ENCODE measurements around the gene CDC42EP1.
A peak's percentile ranks its signal among the peaks of the same experiment; 100 is the strongest.

Gene CDC42EP1

GRCh38 chr22:37560608-37561211 is 430 bp downstream of the CDC42EP1 start:
- DNase-seq (ENCODE audit: low read depth in 2 of 2) = no peak

DNA sequence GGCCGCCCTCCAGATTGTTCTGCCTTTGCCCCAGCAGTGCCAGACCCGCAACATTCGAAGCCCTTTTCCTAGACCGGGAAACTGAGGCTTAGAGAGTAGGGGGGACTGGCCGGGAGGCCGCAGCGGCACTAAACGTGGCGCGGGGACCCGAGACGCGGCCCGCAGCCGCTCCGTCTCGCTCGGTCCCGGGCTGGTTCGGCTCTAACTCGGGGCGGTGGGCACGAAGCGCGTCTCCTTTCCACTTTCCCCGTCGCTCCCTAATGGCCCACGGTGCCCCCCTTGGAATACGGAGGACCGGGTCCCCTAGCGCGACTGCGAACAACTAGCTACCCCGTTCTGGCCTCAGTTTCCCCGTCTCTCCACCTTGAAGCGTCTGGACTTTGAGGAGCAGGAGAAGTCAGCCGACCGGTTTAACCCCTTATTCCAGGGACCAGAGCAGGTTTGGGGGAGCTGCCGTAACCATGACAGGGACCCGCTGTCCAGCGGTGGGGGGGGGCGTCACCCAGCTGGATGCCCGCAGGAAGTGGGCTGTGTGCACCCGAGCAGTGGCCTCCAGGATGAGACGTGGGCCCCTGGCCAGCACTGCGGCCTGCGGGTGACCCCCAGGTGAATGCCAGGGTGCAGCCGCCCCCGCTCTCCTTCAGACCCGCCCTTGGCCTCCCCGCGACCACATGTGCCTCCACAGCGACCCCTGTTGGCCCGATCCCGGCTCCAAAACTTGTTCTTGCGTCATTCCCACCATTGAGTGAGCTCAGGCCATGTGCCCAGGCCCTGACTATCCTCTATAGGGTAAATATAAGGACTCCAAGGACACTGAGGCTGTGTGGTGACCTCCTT is 1.1 kb downstream of the CDC42EP1 start:
- peak; percentile 58 to 84 for DNase-seq (ENCODE audit: low read depth in 2 of 2)

DNA sequence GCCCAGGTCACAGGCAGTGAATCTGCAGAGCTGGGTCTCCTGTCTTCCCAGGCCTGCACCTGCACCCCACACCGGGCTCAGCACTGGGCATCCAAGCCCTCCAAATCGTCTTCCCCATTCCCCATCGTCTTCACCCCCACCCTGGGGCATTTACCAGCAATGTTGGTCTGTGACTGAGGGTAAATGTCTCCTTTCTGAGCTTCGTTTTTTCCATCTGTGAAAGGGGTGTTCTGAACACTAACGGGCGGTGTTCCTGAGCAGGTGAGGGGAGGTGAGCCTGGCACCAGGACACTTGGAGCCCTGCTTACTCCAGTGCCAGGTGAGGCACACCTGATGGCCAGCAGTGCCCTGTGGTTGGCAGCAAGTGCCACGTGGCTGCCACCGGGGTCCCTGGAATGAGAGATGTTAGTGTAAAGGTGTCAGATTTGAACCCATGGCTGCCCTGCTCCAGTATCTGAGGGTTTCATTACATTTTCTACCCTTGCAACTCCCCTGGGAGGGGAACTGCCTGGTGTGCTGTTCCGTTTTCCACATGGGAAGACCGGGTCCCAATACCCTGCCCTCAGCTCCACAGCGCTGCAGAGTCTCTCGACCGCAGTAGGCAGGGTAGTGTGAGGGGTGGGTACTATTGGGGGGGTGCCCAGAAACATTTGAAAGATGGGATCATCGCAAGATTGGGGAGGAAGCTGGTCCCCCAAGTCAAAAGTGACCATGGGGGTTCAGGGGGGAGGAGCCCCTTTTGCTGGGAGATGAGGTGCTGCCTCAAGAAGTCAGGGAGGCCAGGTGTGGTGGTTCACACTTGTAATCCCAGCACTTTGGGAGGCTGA is 2.0 kb downstream of the CDC42EP1 start:
- no peak for DNase-seq (ENCODE audit: low read depth in 2 of 2)

DNA sequence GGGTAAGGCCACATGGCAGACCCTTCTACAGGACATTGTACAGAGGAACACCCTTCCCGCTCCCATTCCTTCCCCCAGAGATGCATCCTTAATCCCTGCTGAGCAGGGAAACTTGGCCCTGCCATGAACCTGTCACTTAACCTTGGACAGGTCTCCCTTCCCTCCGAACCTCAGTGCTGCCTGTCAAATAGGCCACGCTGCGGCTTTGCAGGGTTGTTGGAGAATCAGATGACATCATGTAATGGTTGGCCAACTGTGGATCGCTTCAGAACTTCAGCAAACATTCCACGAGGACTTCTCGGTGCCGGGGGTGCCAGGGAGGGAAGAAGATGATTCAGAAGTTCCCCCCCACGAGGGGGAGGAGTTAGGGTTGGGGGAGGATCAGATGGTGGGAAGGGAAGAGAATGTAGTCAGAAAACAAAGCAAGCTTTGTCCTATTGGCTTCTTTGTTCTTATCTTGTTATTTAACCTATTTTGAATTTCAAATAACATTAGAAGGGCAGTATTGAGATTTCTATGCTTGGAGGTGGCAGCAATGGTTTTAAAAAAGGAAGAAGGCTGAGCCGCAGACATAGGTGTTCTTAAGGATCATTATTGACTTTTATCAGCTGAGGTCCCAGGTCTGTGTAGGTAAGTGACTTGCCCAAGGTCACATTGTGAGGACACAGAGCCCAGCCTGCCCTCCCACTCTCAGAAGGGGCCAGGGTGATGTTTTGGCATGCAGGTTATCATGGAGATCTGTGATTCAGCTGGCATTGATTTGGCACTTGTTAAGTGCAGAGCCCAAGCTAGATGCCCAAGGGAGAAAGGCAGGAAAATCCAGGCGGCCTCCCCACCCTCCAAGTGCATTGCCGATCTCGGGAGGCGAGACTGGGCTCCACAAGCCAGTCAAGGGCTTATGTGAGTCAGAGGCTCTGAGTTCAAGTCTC is 3.1 kb downstream of the CDC42EP1 start:
- DNase-seq (ENCODE audit: low read depth in 2 of 2) = no peak

DNA sequence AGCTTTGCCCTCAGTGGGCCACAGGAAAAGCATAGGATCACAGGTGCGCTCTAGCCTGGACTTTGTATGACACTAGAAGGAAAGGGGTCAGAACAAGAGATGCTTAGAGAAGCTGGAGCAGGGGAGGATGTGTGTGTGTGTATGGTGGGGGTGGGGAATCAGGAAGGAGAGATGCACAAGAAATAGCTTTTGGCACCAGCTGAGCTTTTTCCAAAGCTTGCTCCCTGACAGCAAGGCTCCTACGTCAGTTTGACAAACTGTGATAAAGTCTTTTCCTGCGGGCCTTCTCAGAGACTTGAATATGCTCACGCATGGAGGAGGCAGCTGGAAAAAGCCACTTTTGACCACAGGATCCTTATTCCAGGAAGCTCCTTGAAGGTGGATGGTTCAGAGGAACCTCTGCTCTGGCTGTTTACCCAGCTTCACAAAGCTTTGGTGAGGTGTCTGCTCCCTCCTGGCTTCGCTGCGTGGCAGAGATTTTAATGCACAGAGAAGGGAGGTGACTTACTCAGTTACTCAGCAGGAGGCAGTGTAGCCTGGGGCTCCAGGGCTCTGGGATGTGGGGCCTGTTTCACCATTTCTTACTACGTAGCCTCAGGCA is 3.9 kb downstream of the CDC42EP1 start:
- no peak for DNase-seq (ENCODE audit: low read depth in 2 of 2)

GRCh38 chr22:37565830-37566229 is 5.5 kb downstream of the CDC42EP1 start:
- no peak for DNase-seq (ENCODE audit: low read depth in 2 of 2)

DNA sequence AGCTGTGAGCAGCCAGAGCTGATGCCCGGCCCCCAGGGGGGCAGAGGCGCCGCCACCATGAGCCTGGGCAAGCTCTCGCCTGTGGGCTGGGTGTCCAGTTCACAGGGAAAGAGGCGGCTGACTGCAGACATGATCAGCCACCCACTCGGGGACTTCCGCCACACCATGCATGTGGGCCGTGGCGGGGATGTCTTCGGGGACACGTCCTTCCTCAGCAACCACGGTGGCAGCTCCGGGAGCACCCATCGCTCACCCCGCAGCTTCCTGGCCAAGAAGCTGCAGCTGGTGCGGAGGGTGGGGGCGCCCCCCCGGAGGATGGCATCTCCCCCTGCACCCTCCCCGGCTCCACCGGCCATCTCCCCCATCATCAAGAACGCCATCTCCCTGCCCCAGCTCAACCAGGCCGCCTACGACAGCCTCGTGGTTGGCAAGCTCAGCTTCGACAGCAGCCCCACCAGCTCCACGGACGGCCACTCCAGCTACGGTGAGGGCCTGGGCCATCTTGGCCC is 6.1 kb downstream of the CDC42EP1 start:
- DNase-seq (ENCODE audit: low read depth in 2 of 2) = no peak

- peak; percentile 74 to 93 for DNase-seq (ENCODE audit: low read depth in 2 of 2)
Measured at GRCh38 chr22:37566903-37567798, 6.9 kb downstream of the CDC42EP1 start.

DNA sequence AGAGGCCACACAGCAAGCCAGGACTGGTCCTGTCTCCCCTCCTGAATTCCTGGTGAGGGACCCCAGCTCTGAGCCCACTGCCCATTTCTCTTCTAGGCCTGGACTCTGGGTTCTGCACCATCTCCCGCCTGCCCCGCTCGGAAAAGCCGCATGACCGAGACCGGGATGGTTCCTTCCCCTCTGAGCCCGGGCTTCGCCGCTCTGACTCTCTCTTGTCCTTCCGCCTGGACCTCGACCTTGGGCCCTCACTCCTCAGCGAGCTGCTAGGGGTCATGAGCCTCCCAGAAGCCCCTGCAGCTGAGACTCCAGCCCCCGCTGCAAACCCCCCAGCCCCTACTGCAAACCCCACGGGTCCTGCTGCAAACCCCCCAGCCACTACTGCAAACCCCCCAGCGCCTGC is 7.7 kb downstream of the CDC42EP1 start:
- no peak for DNase-seq (ENCODE audit: low read depth in 2 of 2)

DNA sequence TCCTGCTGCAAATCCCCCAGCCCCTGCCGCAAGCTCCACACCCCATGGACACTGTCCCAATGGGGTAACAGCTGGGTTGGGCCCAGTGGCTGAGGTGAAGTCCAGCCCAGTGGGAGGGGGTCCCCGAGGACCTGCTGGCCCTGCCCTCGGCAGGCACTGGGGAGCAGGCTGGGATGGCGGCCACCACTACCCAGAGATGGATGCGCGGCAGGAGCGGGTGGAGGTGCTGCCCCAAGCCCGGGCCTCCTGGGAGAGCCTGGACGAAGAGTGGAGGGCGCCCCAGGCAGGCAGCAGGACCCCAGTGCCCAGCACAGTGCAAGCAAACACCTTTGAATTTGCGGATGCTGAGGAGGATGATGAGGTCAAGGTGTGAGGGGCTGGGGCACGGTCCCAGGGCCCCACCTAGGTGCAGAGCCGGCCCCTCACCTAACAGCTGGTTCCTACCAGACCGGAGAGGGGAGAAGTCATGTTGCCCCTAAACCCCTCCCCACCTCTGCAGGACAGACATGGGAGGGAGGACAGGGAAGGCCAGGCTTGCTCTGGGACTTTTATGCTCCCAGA is 8.2 kb downstream of the CDC42EP1 start:
- no peak for DNase-seq (ENCODE audit: low read depth in 2 of 2)

DNA sequence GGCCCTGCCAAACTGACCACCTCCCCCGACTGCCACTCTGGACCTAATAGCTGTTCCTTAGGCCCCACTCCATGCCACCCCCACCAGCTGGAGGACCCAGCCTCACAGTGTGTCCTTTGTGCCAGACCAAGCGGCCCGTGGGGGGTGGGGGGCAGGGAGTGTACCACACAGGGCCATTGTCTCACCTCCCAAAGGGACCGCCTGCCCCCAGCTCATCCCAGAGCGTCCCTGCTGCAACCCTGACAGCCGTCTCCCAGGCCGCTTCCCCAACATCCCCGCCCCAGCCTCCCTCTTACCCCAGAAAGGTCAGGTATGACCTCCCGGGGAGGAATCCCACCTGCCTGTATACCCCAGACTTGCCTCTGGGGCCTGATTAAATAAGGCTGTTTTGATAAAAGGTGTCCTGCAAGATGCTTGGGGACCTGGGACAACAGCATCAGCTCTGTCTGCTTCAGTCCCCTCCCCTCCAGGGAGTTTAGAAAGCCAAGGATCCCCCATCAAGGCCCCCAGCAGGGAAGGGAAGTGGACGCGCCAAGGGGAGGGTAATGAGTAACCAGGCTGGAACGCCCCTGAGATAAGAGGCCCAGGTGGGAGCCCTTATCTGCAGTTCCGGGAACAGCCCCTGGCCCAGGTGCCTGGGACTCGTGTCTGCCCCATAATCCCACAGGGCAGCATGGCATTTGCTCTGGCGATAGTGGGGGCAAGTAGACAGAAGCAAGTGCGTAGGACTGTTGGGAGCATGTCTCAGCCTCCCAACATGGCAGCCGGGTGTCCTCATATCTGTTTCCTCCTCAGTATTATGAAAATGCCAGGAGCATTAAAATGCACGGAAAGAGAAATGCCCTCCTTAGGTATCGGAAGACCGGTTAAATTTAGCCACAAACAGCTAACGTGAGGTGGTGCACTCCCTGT is 9.0 kb downstream of the CDC42EP1 start:
- no peak for DNase-seq (ENCODE audit: low read depth in 2 of 2)

DNA sequence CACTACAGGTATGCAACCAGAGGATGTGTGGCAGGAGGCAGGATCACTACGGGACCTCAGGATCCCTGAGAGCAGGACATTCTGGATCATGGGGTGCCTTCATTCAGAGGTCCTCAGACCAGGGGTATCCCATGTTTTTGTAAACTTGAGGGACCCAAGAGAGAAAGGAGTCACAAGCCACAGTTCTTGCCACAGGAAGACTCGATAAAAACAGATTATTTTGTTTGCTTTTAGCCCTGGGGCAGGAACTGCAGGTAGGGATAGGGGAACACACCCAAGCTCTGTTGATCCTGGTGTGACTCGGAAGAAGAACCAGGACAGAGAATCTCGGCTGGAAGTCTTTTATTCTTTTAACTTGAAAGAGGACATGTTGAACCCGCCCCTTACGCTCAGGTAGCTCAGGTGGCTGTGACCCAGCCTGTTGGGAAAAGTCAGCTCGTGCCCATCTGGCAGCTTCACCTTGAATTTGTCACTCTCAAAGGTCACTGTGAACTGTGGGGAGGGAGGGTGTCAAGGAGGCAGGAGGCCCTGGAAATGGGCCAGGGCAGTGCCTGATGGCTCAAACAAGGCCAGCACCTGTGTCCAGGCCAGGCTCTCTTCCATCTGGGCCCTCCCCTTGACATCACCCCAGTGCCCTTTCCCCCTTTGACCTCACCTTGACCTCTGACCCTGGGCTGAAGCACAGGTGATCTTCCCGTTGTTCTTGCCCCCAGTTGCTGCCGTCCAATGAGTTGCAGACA is 9.8 kb downstream of the CDC42EP1 start:
- no peak for DNase-seq (ENCODE audit: low read depth in 2 of 2)

GRCh38 chr22:37570661-37570976 is 10.3 kb downstream of the CDC42EP1 start:
- no peak for DNase-seq (ENCODE audit: low read depth in 2 of 2)

GRCh38 chr22:37571258-37571991 is 11.1 kb downstream of the CDC42EP1 start:
- DNase-seq (ENCODE audit: low read depth in 2 of 2) = no peak

DNA sequence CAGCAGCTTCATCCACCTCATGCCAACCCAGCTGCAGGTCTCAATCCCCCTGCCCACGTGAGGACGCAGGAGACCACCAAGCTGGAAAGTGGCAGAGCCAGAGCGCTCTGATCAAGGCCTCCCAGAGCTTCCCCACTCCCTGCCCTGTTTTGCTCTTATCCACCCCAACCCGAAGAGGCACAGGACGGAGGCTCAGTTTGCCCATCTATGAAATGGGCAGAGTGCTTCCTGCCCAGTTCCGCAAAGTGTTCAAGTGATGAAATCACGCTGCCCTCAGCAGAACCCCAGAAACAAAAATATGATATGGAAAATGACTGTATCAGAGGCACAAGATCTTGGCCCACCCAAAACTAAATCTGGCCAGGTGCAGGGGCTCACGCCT is 11.7 kb downstream of the CDC42EP1 start:
- no peak for DNase-seq (ENCODE audit: low read depth in 2 of 2)

DNA sequence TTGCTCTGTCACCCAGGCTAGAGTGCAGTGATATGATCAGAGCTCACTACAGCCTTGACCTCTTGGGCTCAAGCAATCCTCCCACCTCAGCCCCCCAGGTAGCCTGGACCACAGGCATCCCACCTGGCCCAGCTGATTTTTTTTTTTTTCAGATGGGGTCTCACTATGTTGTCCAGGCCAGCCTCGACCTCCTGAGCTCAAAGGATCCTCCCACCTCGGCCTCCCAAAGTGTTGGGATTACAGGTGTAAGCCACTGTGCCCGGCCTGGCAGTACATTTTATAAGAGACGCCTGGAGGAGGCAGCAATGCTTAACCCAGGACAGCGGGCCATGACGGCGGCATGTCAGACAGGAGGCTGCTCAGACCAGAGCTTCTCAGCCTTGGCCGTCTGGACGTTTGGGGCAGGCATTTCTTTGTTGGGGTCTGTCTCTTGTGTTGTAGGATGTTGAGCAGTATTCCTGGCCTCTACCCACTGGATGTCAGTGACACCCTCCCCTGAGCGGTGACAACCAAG is 15.3 kb downstream of the CDC42EP1 start:
- no peak for DNase-seq (ENCODE audit: low read depth in 2 of 2)

DNA sequence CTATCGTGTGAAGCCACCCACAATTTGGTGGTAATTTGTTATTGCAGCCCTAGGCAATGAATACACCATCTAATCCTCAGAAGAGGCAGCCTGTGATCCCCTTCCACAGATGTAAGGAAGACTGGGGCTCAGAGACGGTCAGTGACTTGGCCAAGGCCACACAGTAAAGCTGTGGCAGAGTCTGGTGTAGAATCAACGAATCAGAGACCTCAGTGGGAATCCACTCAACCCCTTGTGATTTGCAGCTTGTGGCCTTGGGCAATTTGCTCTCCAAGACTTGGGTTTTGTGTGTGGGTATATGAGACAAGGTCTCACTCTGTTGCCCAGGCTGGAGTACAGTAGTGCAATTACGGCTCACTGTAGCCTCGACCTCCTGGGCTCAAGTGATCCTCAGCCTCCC is 17.7 kb downstream of the CDC42EP1 start:
- no peak for DNase-seq (ENCODE audit: low read depth in 2 of 2)
